ENCODE results near the gene ATOSA.

DNA sequence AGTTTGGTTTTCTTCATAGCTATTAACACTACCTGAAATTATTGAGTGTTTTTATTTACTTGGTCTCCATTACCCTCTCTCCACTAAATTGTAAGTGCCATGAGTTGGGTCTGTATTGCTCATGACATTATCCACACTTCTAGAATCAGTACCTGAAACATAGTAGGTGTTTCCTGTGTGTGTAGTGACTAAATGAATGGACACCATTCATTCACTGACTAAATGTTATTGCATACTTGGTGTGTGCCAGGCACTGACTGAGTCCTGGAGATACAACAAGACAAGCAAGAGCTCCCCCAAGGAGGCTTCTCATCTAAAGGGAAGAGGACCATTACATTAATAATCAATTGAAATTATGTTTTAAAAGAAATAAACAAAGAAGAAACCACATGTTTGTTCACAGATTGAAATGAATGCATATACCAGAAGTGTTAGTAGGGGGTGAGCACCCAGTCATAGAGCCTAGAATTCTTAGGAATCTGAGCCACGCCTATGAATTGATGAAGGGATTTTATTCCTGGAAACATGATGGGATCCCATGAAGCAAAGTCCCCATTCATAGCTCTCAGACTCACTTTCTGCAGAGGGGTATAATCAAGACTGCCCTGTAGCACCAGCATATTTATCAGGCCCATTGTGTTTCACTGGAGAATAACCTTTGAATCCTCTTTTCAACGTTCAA lies 31.7 kb upstream of the ATOSA start:
- TF ChIP-seq EZH2 (IDR thresholded peaks at IDR 0.05; ENCODE audit: low read length, missing control alignments) = no peak
- TF ChIP-seq CTCF (conservative IDR thresholded peaks at IDR 0.05 in 1 of 2, IDR thresholded peaks at IDR 0.05 in 1 of 2; ENCODE audit: low read depth in 1 of 2, low read length in 2 of 2) = no peak
